Parathyroid adenoma (tissue), 2 donors: ENCODE data around the gene HOXA13.

ENCODE experiments used
- H2AFZ ChIP-seq: fragments of 300-600 bp; sonication (generic); one replicate; pipeline ENCODE4 v1.7.0; 2017; ENCODE audit warnings: antibody characterized with exemption, mild to moderate bottlenecking
- H3K27ac ChIP-seq: fragments of 300-600 bp; sonication (generic); one replicate; pipeline ENCODE4 v1.7.0; 2017
- H3K27me3 ChIP-seq: fragments of 300-600 bp; sonication (generic); one replicate; pipeline ENCODE4 v1.7.0; 2017; ENCODE audit warnings: low read length; ENCODE audit not compliant: control insufficient read depth, insufficient read depth
- H3K36me3 ChIP-seq: fragments of 300-600 bp; sonication (generic); one replicate; pipeline ENCODE4 v1.7.0; 2017; ENCODE audit warnings: low read length; ENCODE audit not compliant: control insufficient read depth, insufficient read depth
- H3K4me1 ChIP-seq: fragments of 300-600 bp; sonication (generic); one replicate; pipeline ENCODE4 v1.7.0; 2017; ENCODE audit warnings: control low read depth
- H3K4me2 ChIP-seq: fragments of 300-600 bp; sonication (generic); one replicate; pipeline ENCODE4 v1.7.0; 2017; ENCODE audit warnings: low read length
- H3K4me3 ChIP-seq: fragments of 300-600 bp; sonication (generic); one replicate; pipeline ENCODE4 v1.7.0; 2017; ENCODE audit warnings: low read depth, low read length
- H3K79me2 ChIP-seq: fragments of 300-600 bp; sonication (generic); one replicate; pipeline ENCODE4 v1.7.0; 2017; ENCODE audit warnings: control low read depth
- H3K9ac ChIP-seq: fragments of 300-600 bp; sonication (generic); one replicate; pipeline ENCODE4 v1.7.0; 2017; ENCODE audit warnings: mild to moderate bottlenecking
- H3K9me3 ChIP-seq: fragments of 300-600 bp; sonication (generic); one replicate; pipeline ENCODE4 v1.7.0; 2017; ENCODE audit warnings: low read length; ENCODE audit not compliant: control insufficient read depth
- TF ChIP-seq, protein P1 (sequence below): fragments of 300-600 bp; sonication (generic); IDR thresholded peaks from one replicate; pipeline ENCODE4 v1.7.0; 2017; ENCODE audit warnings: antibody characterized with exemption, mild to moderate bottlenecking
- donor health status: primary hyperparathyroidism.

HOXA13 gene

DNA sequence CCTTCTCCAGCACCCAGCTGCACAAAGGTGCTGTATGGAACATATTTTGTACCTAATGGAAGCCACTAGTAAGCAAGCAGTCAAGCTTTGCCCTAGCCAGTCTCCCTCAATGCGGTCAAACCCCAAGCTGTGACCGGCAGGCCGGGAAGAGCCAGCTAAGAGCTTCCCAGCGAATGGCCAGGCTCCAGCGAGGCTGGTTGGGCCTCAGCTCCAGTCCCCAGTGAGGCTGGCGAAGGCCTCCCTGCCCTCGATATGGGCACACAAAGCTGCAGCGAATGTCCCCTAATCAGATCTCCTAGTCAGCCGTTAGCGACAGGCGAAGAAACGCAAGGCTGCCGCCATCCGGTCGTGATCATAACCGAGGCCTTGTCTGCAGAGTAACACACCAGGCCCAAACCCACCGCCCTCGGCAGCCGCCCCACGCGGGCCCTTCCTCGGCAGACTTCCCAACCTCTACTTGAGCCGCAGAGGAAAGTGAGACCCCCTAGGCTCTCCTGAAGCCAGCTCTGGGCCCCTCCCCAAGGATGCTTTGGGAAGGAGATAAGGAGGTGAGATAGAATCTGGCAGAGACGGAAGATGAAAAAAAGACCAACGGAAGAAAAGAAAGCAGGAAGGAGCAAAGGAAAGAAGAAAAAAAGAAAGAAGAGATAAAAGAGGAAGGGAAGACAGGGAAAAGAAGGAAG, 31.5 kb downstream of the HOXA13 start:
- Histone ChIP-seq H3K9me3 (no peaks in the 10 kb centered on the region), H3K36me3 (no peaks in the 10 kb centered on the region), H3K4me2 (no peak overlapping the region), H3K4me1 (no peaks in the 10 kb centered on the region), H3K79me2 (no peaks in the 10 kb centered on the region), H2AFZ (no peak overlapping the region), H3K4me3 (no peak overlapping the region), H3K9ac (no peak overlapping the region), H3K27ac (no peak overlapping the region), H3K27me3 (peaks cover 56% of the 10 kb centered on the region)
- TF ChIP-seq, protein P1, sequence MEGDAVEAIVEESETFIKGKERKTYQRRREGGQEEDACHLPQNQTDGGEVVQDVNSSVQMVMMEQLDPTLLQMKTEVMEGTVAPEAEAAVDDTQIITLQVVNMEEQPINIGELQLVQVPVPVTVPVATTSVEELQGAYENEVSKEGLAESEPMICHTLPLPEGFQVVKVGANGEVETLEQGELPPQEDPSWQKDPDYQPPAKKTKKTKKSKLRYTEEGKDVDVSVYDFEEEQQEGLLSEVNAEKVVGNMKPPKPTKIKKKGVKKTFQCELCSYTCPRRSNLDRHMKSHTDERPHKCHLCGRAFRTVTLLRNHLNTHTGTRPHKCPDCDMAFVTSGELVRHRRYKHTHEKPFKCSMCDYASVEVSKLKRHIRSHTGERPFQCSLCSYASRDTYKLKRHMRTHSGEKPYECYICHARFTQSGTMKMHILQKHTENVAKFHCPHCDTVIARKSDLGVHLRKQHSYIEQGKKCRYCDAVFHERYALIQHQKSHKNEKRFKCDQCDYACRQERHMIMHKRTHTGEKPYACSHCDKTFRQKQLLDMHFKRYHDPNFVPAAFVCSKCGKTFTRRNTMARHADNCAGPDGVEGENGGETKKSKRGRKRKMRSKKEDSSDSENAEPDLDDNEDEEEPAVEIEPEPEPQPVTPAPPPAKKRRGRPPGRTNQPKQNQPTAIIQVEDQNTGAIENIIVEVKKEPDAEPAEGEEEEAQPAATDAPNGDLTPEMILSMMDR = no peak

DNA sequence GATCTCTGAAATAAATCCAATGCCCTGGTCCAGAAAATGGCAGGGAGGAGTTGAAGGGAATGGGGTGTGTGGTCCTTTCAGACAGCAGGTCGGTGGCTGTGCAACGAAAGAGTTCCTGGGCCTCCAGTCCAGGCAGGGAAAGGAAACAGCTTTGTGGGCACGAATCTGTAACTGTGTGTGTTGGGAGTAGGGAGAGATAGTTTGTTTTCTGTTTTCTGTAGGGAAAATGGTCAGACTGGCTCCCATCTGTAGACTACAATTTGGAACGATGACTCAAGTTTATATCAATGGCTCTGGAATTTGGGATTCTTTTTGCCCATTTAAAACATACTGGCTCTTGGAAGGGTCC, 32.0 kb downstream of the HOXA13 start:
- Histone ChIP-seq H3K4me2 (no peak overlapping the region), H2AFZ (no peak overlapping the region), H3K9me3 (no peaks in the 10 kb centered on the region), H3K27ac (no peak overlapping the region), H3K4me1 (no peaks in the 10 kb centered on the region), H3K36me3 (no peaks in the 10 kb centered on the region), H3K27me3 (peaks cover 56% of the 10 kb centered on the region), H3K9ac (no peak overlapping the region), H3K4me3 (no peak overlapping the region), H3K79me2 (no peaks in the 10 kb centered on the region)
- TF ChIP-seq, protein P1 = no peak

DNA sequence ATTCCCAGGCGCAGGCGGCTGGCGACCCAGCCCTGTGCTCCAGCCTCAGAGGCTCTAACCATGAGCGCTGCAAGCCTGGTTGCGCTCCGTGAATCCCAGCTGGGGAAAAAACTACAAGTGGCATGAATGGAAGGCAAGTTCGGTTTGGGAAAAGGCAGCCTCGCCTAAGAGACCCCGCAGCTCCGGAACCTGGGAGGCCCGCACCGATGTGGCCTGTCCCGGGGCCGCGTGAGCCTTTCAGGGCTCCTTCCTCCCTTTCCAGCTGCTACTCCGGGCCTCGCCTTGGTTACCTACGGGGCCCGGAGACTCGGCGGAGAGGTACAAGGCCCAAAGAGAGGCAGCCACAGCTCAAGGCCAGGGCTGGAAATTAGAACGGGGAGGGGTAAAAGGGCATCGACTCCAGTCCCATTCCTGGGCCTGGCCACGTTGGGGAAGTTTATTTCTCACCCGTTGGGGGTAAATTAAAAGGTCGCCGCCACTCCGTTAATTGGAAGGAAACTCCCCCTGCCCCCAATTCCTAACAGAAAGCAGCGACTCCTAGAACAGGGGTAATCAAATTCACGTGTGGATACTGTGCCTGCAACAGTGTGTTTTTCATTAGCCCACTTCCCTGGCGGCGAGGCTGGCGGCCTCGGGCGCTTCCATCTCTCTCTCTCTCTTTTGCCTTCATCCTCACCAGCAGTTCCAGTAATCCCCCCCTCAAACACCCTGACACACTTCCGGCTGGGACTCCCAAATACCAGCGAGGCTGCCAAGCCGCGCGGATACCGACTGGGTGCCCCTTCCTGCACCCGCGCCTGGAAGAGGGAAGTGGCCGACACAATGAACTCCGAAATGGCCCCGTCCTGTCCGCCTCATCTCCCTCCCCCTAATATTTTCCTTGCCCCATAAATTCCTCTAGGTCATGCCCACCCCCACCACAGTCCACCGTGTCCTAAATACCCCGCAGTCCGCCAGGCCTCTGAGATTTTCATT, 33.1 kb downstream of the HOXA13 start:
- Histone ChIP-seq H3K4me2 (no peak overlapping the region), H3K9ac (no peak overlapping the region), H3K9me3 (no peaks in the 10 kb centered on the region), H3K27ac (no peak overlapping the region), H3K79me2 (no peaks in the 10 kb centered on the region), H3K4me1 (no peaks in the 10 kb centered on the region), H2AFZ (no peak overlapping the region), H3K36me3 (no peaks in the 10 kb centered on the region), H3K4me3 (no peak overlapping the region), H3K27me3 (peaks cover 45% of the 10 kb centered on the region)
- TF ChIP-seq, protein P1 = no peak

DNA sequence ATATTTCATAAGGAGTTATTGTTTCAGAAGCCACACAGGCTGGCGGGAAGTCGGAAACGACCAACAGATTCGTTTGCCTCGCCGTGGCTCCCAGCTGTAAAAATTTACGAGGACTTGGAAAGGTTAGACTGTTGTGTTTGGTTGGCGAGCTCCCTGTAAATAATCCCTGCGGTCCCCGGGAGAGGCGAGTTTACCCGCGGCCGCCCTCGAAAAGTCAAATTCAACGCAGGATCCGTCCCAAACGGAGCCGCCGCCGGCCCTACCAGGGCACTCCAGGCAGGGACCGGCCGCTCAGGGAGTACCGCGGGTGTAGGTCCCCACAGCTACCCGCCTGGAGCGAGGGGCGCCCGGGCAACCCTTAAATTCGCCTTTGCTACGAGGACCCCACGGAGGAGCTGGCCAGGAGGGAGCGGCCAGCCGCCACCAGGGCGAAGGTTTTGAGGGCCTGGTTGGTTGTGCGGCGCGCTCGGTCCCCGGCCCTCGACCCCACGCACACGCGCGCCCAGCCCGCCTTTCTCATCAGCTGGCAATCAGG, 33.8 kb downstream of the HOXA13 start:
- no peaks in the 10 kb centered on the region for H3K36me3 ChIP-seq
- peaks cover 44% of the 10 kb centered on the region for H3K27me3 ChIP-seq
- H3K4me3 ChIP-seq = no peak overlapping the region
- TF ChIP-seq, protein P1 = no peak
- no peak overlapping the region for H3K9ac ChIP-seq
- H2AFZ ChIP-seq = no peak overlapping the region
- no peaks in the 10 kb centered on the region for H3K9me3 ChIP-seq
- H3K4me2 ChIP-seq = no peak overlapping the region
- H3K27ac ChIP-seq = no peak overlapping the region
- no peaks in the 10 kb centered on the region for H3K79me2 ChIP-seq
- no peaks in the 10 kb centered on the region for H3K4me1 ChIP-seq
